GM18861 (cell line): ENCODE results near the gene ARFIP2.

Source experiments
- ATAC-seq: cut with Tn5 transposase; IDR thresholded peaks from one replicate; pipeline ENCODE4 v1.9.1; 2021; ENCODE audit not compliant: unreplicated experiment

ARFIP2 gene

GRCh38 chr11:6483015-6483414 is 1.9 kb upstream of the ARFIP2 start:
- ATAC-seq = no peak

GRCh38 chr11:6482441-6482840 is 1.3 kb upstream of the ARFIP2 start:
- no peak for ATAC-seq

GRCh38 chr11:6481924-6482275 is 769 bp upstream of the ARFIP2 start:
- no peak for ATAC-seq

GRCh38 chr11:6480299-6480914 is 724 bp downstream of the ARFIP2 start:
- no peak for ATAC-seq

- no peak for ATAC-seq
Measured at GRCh38 chr11:6476571-6476970, 4.6 kb downstream of the ARFIP2 start.

- no peak for ATAC-seq
Measured at GRCh38 chr11:6475936-6476335, 5.2 kb downstream of the ARFIP2 start.

GRCh38 chr11:6474806-6475500 is 6.2 kb downstream of the ARFIP2 start:
- no peak for ATAC-seq

GRCh38 chr11:6474413-6474792 is 6.7 kb downstream of the ARFIP2 start:
- ATAC-seq = no peak

GRCh38 chr11:6473451-6474412 is 7.4 kb downstream of the ARFIP2 start, which contains the start of gene TRIM3:
TRIM3 (minus strand) TSS chr11:6473941; CDS start chr11:6465695, 8,246 bp downstream.
- ATAC-seq = peak; percentile 50

- no peak for ATAC-seq
Measured at GRCh38 chr11:6472934-6473333, 8.2 kb downstream of the ARFIP2 start.

GRCh38 chr11:6469599-6469998 is 11.5 kb downstream of the ARFIP2 start:
- ATAC-seq = no peak

- no peak for ATAC-seq
Measured at GRCh38 chr11:6468712-6469495, 12.2 kb downstream of the ARFIP2 start.

- ATAC-seq = no peak
Measured at GRCh38 chr11:6459099-6459450, 22.1 kb downstream of the ARFIP2 start.

- ATAC-seq = no peak
Measured at GRCh38 chr11:6458352-6459098, 22.6 kb downstream of the ARFIP2 start.

- ATAC-seq = no peak
Measured at GRCh38 chr11:6457581-6458320, 23.4 kb downstream of the ARFIP2 start.

- ATAC-seq = no peak
Measured at GRCh38 chr11:6456361-6457073, 24.6 kb downstream of the ARFIP2 start.

GRCh38 chr11:6455070-6455469 is 26.1 kb downstream of the ARFIP2 start:
- ATAC-seq = no peak

GRCh38 chr11:6453152-6453551 is 28.0 kb downstream of the ARFIP2 start:
- no peak for ATAC-seq

- ATAC-seq = no peak
Measured at GRCh38 chr11:6452219-6452618, 28.9 kb downstream of the ARFIP2 start.
